Urothelium cell line (cell line): ENCODE results near the gene NANP.

ENCODE experiments used
- DNase-seq: peaks from one replicate; pipeline ENCODE4 v3.0.0; 2011; ENCODE audit warnings: low spot score, mixed read lengths
- FAIRE-seq: peaks from 2 replicates; lab custom pipeline; 2011; peaks lifted over from hg19 to GRCh38; lab: Jason Lieb, UNC

The NANP gene

GRCh38 chr20:25573288-25574251 lies 50.2 kb downstream of the NANP start:
- DNase-seq (no peak), FAIRE-seq (no peak)

- no peak for FAIRE-seq
Observed at GRCh38 chr20:25571817-25572216, 52.0 kb downstream of the NANP start.

GRCh38 chr20:25571240-25571639 lies 52.6 kb downstream of the NANP start:
- DNase-seq (no peak), FAIRE-seq (no peak)

More at GRCh38 chr20:25571817-25572216, 52.0 kb downstream of the NANP start:
- no peak for DNase-seq

- DNase-seq (no peak), FAIRE-seq (no peak)
Observed at GRCh38 chr20:25570148-25570530, 53.7 kb downstream of the NANP start.

GRCh38 chr20:25567286-25567685 lies 56.5 kb downstream of the NANP start:
- DNase-seq, result no peak
- no peak for FAIRE-seq

- FAIRE-seq, result no peak
- DNase-seq, result no peak
Observed at GRCh38 chr20:25566821-25567220, 57.0 kb downstream of the NANP start.

GRCh38 chr20:25565578-25566157 lies 58.1 kb downstream of the NANP start:
- no peak for DNase-seq
- no peak for FAIRE-seq

- FAIRE-seq (no peak), DNase-seq (no peak)
Observed at GRCh38 chr20:25563876-25564275, 59.9 kb downstream of the NANP start.

- no peak for DNase-seq
Observed at GRCh38 chr20:25563362-25563761, 60.5 kb downstream of the NANP start.

More at GRCh38 chr20:25563362-25563761, 60.5 kb downstream of the NANP start:
- no peak for FAIRE-seq
